SH-SY5Y (cell line): Measurements from ENCODE around the gene CCDC6.

Experiments
- GATA2 ChIP-seq: IDR thresholded peaks from 2 replicates; pipeline ENCODE4 v1.6.1; 2011; ENCODE audit warnings: mild to moderate bottlenecking, low read depth, low read length
- GATA3 ChIP-seq: IDR thresholded peaks from 2 replicates; pipeline ENCODE4 v1.6.1; 2011; ENCODE audit warnings: low read depth, mild to moderate bottlenecking, low read length, moderate library complexity

DNA sequence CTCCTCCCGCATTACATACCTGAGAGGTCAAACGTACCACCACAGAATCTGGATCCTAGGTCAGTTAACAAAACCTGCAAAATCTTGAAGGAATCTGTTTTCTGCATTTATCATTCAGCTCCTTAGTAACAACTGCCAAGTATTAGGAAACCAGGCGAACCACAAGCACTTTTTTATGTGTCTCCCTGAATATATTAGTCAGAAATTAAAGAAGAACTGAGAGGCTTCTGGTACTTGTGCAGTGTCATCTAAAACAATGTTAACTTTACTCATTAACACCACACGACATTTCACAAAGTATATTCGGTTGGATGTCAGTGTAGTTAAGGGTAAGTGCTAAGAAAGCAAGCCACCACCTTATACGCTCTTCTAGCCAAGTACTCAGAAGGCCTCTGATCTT lies 2.5 kb downstream of the CCDC6 start:
- no peak for TF ChIP-seq GATA3
- no peak for TF ChIP-seq GATA2
